ENCODE measurements around the gene REN. TPM values are rescaled to one million over a fixed set of nuclear protein-coding genes. Genes with fewer than 3 reads are reported as not detected.
A peak's percentile ranks its signal among the peaks of the same experiment; 100 is the strongest.

REN gene
- total and polyA plus RNA-seq, 2 donors (not counting 3 experiments of a cell fraction or from before 2014, with no cell fraction given): 0.11 TPM; not detected in 1

GRCh38 chr1:204113896-204114295 is 52.2 kb downstream of the REN start:
- Histone ChIP-seq H3K4me3 (replicated peaks in 1 of 3; ENCODE audit: insufficient read depth in 1 of 3, low read depth in 1 of 3, low read length in 3 of 3) (no peak overlapping the region), H3K27me3 (ENCODE audit: control insufficient read depth in 2 of 2, insufficient read depth in 2 of 2, low read length in 2 of 2) (no peaks in the 10 kb centered on the region), H3K36me3 (ENCODE audit: control insufficient read depth in 2 of 2, extremely low read depth in 1 of 2, insufficient read depth in 2 of 2, low read length in 2 of 2) (peaks cover 0 to 19% of the 10 kb centered on the region in 2 experiments), H2AFZ (ENCODE audit: low read depth, low read length) (no peak overlapping the region), H4K20me1 (replicated peaks; ENCODE audit: control insufficient read depth, extremely low read depth, insufficient read depth, low read length) (no peaks in the 10 kb centered on the region), H3K27ac (ENCODE audit: insufficient read depth, low read depth, low read length) (no peak overlapping the region), H3K4me2 (ENCODE audit: insufficient read depth, low read length) (no peak overlapping the region), H3K9me1 (replicated peaks; ENCODE audit: control insufficient read depth, extremely low read depth, insufficient read depth, low read length) (no peaks in the 10 kb centered on the region), H3K9ac (replicated peaks; ENCODE audit: extremely low read depth, insufficient read depth, low read length) (no peak overlapping the region), H3K79me2 (ENCODE audit: control insufficient read depth, insufficient read depth, low read length) (peaks cover 11% of the 10 kb centered on the region), H3K4me1 (ENCODE audit: control insufficient read depth, extremely low read depth, insufficient read depth, low read length) (peaks cover 15% of the 10 kb centered on the region), H3K9me3 (replicated peaks; ENCODE audit: control insufficient read depth, insufficient read depth, low read length) (no peaks in the 10 kb centered on the region)
- intact Hi-C loops (cut with micrococcal nuclease): no loop called here
- BruUV-seq (replicated peaks): no TSS peak
- dilution Hi-C loops (cut with MboI; ENCODE audit: extremely low pct_ligation_motif_present, low sequenced_read_pairs): no loop called here
- FAIRE-seq: peak; percentile 87
- no peak for TF ChIP-seq CTCF (IDR thresholded peaks at IDR 0.05; ENCODE audit: extremely low read depth in 1 of 2, insufficient read depth in 1 of 2, low read depth in 1 of 2, low read length in 2 of 2)
- TF ChIP-seq POLR2AphosphoS5 (IDR thresholded peaks at IDR 0.05; ENCODE audit: insufficient read depth, low read depth, low read length): no peak
- TF ChIP-seq FOS (IDR thresholded peaks at IDR 0.05; ENCODE audit: borderline replicate concordance, insufficient read depth, low read length): no peak
- TF ChIP-seq GATA2 (IDR thresholded peaks at IDR 0.05; ENCODE audit: insufficient read depth, insufficient read length, low read depth, low read length): no peak
- no peak for TF ChIP-seq EZH2 (IDR thresholded peaks at IDR 0.05; ENCODE audit: borderline replicate concordance, low read depth, low read length, severe bottlenecking)
- TF ChIP-seq MAX (IDR thresholded peaks at IDR 0.05; ENCODE audit: insufficient read depth, insufficient read length): no peak
- TF ChIP-seq POLR2A (IDR thresholded peaks at IDR 0.05; ENCODE audit: low read depth, low read length): no peak
- no peak for TF ChIP-seq JUN (IDR thresholded peaks at IDR 0.05; ENCODE audit: borderline replicate concordance, insufficient read depth, insufficient read length, low read depth)
- TF ChIP-seq MYC (IDR thresholded peaks at IDR 0.05; ENCODE audit: low read depth, low read length): no peak
- CTCF ChIA-PET: interaction anchor here (1.4 to 6.7 kb wide), 3 partner anchors 16 to 242 kb away, joined by 4 to 45 read pairs (median 25); no protein-coding TSS in a partner anchor
- DNase-seq (ENCODE audit: low read depth, low spot score): peak; percentile 46
- POLR2A ChIA-PET: no interaction called here

All from endothelial cell of umbilical vein (primary cell).